HFF-Myc (cell line): ENCODE results near the gene CHN2.

Experiments used
- DNase-seq: peaks from one replicate; pipeline ENCODE4 v3.0.0-alpha.2; 2011; ENCODE audit warnings: low read depth; ENCODE audit errors: extremely low read depth
- H3K4me3 ChIP-seq: replicated peaks from 2 replicates; pipeline ENCODE4 v1.5.1; 2011; ENCODE audit warnings: low read depth, mild to moderate bottlenecking, control low read depth, low read length
- TF ChIP-seq, protein P1 (sequence below): IDR thresholded peaks from 2 replicates; pipeline ENCODE4 v1.5.1; 2012; ENCODE audit warnings: mild to moderate bottlenecking, low read depth, low read length, control low read depth; ENCODE audit errors: missing control alignments

The CHN2 gene

DNA sequence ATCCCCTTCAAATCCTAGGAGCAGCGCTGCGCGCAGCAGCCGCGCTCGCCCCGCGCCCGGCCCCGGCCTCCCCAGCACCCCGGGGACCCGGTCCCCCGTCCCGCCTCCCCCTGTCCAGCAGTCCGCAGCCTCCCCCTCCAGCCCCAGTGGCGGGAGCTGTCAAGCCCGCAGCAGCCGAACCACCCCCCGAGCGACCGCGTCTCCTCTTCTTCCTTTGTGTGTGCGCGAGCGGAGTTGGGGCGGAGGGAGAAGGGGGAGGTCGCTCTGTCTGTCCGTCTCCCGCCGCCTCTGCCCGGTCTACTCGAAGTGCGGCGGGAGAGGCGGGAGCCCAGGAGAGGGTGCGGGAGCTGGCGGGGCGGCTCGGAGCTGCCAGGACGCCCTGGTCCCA lies 375 bp upstream of the CHN2 start:
- H3K4me3 ChIP-seq: peak overlapping the region; percentile 20
- TF ChIP-seq, protein P1, sequence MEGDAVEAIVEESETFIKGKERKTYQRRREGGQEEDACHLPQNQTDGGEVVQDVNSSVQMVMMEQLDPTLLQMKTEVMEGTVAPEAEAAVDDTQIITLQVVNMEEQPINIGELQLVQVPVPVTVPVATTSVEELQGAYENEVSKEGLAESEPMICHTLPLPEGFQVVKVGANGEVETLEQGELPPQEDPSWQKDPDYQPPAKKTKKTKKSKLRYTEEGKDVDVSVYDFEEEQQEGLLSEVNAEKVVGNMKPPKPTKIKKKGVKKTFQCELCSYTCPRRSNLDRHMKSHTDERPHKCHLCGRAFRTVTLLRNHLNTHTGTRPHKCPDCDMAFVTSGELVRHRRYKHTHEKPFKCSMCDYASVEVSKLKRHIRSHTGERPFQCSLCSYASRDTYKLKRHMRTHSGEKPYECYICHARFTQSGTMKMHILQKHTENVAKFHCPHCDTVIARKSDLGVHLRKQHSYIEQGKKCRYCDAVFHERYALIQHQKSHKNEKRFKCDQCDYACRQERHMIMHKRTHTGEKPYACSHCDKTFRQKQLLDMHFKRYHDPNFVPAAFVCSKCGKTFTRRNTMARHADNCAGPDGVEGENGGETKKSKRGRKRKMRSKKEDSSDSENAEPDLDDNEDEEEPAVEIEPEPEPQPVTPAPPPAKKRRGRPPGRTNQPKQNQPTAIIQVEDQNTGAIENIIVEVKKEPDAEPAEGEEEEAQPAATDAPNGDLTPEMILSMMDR: no peak
- DNase-seq: no peak

- no peak for DNase-seq
- TF ChIP-seq, protein P1: no peak
- no peak overlapping the region for H3K4me3 ChIP-seq
These were observed 1.6 kb downstream of the CHN2 start for GRCh38 chr7:29196191-29196590.

DNA sequence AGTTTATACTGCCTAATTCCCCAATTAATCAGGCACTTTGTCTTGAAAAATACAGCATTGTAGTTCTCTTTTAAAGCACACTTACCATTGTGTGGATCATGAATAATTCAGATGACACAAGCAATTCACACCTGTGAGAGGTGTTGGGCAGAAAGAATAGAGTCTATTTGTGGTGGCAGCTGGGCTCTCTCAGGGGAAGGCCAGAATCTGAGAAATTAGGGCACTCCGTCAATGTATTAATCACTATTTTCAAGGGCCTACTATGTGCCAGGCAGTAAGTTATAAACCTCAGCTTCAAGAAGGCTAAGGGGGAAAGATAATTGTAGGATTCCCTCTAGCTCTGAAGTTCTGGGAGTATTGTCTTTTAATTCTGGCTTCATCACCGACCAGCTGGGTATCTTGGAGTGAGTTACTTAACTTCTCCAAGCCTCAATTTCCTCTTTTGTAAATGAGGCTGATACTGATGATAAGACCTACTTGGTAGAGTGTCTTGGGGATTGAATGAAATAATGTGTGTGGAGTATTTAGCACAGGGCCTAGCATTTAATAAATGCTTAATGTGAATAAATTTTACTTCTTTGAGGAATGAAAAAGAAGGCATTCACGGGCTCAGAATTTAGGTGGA lies 2.5 kb downstream of the CHN2 start:
- DNase-seq: no peak
- H3K4me3 ChIP-seq: no peak overlapping the region
- TF ChIP-seq, protein P1: no peak

DNA sequence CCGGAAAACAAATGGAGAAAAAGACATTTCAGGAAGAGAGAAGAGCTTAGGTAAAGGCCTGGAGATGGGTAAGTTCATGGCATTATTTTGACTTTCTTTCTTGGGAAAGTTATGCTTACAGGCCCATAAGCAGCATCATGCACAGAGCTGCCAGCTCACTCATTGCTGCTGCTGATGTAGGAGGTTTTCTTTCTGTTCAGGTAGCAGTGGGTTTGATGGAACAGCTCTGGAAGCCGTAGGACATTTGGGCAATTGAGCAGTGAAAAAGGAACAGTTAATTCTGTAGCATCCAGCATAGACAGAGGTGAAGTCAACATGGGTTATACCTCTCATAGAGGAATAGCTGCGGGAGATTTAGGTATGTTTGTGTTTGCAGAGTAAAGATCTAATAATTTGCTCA lies 3.3 kb downstream of the CHN2 start:
- H3K4me3 ChIP-seq: no peak overlapping the region
- no peak for DNase-seq
- TF ChIP-seq, protein P1: no peak

GRCh38 chr7:29199776-29200175 lies 5.2 kb downstream of the CHN2 start:
- DNase-seq: no peak
- no peak overlapping the region for H3K4me3 ChIP-seq
- TF ChIP-seq, protein P1: no peak

DNA sequence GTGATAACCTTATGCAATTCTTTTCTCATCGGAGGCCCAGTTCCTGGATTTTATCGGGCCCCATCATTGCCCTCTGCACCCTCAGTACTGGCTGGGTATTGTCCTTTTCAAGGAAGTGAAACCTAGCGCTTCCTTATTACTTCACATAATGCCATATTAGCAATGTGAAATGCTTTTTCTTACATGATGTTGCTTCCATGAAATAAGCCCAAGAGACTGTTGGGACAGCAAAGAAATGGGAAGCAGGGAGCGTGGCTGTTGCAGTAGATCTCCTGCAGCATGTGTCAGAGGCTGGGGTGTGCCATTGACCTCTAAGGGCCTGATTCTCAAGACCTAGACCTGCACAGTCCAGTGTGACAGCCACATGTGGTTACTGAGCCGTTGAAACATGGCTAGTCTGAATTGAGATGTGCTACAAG lies 8.1 kb downstream of the CHN2 start:
- no peak overlapping the region for H3K4me3 ChIP-seq
- no peak for DNase-seq
- TF ChIP-seq, protein P1: no peak
